ENCODE measurements around the gene AP3S1.
"Not testable (repeated sequence)": the region's sequence is repeated elsewhere in the genome, so short reads cannot be mapped to it uniquely, and the experiment has no call there.

The AP3S1 gene

DNA sequence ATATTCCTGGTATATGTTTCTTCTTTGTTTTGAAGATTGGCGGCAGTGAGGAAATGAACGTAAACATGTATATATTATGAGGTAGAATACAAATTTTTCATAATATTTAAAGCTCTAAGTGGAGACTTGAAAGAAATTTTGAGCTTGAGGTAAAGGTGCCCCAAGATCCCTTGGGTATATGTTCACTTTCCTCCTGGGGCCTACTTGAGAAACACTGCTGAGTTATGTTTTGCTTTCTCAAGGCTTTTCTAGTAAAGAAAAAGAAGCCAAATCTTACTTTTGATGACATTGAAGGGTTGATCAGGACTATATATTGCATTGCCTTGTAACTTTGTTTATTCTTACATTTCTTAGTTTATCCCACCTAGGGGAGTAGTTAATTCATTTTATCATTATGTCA lies 30.7 kb downstream of the AP3S1 start:
- no peak for DNase-seq (ENCODE audit: low read depth in 2 of 2)

- no peak for DNase-seq (ENCODE audit: low read depth in 2 of 2)
Observed at GRCh38 chr5:115873392-115873791, 31.7 kb downstream of the AP3S1 start.

- no peak for DNase-seq (ENCODE audit: low read depth in 2 of 2)
Observed at GRCh38 chr5:115875447-115875846, 33.7 kb downstream of the AP3S1 start.

GRCh38 chr5:115877342-115877741 lies 35.6 kb downstream of the AP3S1 start:
- DNase-seq (ENCODE audit: low read depth in 2 of 2), result not testable (repeated sequence)

GRCh38 chr5:115882434-115882833 lies 40.7 kb downstream of the AP3S1 start:
- DNase-seq (ENCODE audit: low read depth in 2 of 2), result not testable (repeated sequence)

GRCh38 chr5:115884704-115885103 lies 43.0 kb downstream of the AP3S1 start:
- no peak for DNase-seq (ENCODE audit: low read depth in 2 of 2)

DNA sequence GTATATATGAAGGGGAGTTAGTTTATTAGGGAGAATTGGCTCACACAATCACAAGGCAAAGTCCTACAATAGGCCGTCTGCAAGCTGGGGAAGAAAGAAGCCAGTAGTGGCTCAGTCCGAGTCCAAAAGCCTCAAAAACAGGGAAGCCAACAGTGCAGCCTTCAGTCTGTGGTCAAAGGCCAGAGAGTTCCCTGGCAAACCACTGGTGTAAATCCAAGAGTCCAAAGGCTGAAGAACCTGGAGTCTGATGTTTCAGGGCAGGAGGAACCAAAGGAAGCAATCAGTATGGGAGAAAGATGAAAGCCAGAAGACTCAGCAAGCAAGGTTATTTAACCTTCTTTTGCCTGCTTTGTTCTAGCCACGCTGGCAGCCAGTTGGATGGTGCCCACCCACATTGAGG lies 43.5 kb downstream of the AP3S1 start:
- not testable (repeated sequence) for DNase-seq (ENCODE audit: low read depth in 2 of 2)

DNA sequence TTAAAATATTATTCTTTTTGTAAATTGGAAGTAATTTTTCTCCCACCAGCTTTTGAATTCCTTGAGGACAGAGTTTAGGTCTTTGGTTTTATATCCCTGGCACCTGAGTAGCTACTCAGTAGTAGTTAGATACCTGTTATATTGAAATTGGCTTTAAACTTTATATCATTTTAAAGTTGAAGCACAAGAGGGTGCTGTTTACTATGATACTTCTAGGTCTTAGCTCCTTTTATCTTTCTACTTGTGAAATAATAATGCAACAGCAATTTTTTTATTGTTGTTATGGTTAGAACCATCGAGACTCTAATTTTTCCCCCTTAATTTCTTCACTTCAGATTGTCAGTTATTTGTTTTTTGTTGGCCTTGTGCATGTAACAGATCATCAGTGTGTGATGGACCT lies 46.3 kb downstream of the AP3S1 start:
- no peak for DNase-seq (ENCODE audit: low read depth in 2 of 2)

- no peak for DNase-seq (ENCODE audit: low read depth in 2 of 2)
Observed at GRCh38 chr5:115892021-115892420, 50.3 kb downstream of the AP3S1 start.

- no peak for DNase-seq (ENCODE audit: low read depth in 2 of 2)
Observed at GRCh38 chr5:115894342-115894741, 52.6 kb downstream of the AP3S1 start.

DNA sequence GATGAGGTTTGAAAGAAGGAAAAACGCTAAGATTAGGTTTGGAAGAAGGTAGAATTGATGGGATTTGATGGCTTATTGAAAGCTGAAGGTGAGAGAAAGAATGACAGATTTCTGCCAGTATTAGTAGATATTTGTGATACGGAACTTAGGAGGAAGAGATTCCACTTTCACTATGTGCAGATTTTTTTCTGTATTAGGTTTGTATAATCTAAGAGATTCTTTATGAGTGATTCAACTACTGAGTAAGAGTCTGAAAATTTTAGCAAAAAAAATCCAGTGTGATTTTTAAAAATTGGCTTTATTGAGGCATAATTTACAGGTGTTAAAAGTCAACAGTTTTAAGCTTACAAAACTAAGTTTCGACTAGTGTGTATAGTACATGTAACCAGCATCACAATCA lies 54.1 kb downstream of the AP3S1 start:
- DNase-seq (ENCODE audit: low read depth in 2 of 2), result no peak

DNA sequence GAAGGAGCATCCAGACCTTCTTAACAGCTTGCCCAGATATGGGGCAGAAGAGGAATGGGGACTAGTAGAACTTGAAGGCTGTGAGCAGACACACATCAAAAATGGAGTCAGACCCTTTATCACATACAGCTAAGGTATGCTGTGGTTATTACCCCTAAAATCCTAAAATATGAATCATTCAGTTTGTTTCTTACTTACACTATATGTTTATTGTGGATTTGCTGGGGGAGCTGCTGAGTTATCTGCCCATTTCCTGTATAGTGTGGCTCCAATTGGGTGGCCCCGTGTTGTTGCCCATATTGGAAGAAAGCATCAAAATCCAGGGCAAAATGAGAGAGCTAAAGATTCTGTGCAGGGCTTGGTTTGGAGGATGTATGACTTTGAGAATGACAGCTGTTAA lies 56.9 kb downstream of the AP3S1 start:
- DNase-seq (ENCODE audit: low read depth in 2 of 2), result no peak

GRCh38 chr5:115907177-115907576 lies 65.4 kb downstream of the AP3S1 start:
- no peak for DNase-seq (ENCODE audit: low read depth in 2 of 2)

DNA sequence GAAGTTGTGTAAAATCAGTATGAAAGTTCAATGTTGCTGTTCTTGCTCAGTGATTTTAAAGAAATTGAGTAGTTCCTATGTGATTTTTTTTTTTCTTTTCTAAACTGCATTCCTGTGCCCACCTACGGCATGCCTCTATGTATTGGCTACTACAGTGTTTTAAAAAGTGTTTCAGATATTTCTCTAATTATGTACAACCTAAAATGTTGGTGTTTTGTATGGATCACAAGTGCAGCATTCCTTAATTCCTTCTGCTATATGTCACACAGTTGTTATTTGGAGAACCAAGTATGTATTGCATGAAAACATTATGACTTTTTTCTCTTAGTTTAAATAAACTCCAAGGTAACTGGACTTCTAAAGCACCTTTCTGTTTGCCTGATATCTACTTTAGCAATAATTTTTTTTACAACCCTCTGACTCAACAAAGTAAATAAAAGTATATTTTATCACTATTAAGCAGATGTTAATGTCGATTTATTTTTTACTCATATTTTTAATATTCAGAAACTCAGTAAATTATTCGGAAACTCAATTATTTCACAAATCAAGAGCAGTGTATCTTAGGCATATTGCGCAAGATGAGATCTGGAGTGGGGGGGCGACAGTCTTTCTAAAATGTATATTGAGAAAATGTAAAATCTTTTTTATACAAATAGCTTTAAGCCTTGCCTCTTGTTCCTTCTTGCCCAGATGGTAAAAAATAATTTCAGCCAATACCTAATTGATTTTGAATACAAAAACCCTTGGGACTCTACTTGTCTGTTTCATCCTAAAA lies 72.1 kb downstream of the AP3S1 start:
- DNase-seq (ENCODE audit: low read depth in 2 of 2), result not testable (repeated sequence)

- no peak for DNase-seq (ENCODE audit: low read depth in 2 of 2)
Observed at GRCh38 chr5:115920171-115920725, 78.5 kb downstream of the AP3S1 start.

DNA sequence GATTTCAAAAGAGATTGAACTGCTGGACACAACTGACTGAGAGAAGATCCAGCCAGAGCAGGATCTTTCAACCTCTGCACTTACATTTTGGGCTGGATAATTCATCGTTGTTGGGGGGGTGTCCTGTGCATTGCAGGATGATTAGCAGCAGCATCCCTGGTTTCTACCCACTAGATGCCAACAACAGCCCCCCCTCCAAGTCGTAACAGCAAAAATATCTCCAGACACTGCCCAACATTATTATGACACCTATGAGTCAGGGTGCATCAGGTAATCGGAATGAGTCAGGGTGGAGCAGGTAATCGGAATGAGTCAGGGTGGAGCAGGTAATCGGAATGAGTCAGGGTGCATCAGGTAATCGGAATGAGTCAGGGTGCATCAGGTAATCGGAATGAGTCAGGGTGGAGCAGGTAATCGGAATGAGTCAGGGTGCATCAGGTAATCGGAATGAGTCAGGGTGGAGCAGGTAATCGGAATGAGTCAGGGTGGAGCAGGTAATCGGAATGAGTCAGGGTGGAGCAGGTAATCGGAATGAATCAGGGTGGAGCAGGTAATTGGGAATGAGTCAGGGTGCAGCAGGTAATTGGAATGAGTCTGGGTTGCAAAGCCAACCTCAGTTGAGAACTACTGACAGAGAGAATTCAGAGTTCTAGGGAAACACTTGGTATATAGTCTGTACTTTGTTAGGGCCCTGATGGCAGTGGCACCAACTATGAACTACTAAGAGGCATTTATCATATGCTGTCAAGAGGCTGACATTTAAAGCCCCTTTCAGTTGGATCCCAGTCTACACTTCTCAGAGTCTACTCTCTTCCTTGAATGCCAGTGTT lies 87.1 kb downstream of the AP3S1 start:
- not testable (repeated sequence) for DNase-seq (ENCODE audit: low read depth in 2 of 2)

GRCh38 chr5:115930171-115930570 lies 88.4 kb downstream of the AP3S1 start:
- DNase-seq (ENCODE audit: low read depth in 2 of 2), result not testable (repeated sequence)

GRCh38 chr5:115930630-115931337 lies 89.0 kb downstream of the AP3S1 start:
- DNase-seq (ENCODE audit: low read depth in 2 of 2), result no peak

DNA sequence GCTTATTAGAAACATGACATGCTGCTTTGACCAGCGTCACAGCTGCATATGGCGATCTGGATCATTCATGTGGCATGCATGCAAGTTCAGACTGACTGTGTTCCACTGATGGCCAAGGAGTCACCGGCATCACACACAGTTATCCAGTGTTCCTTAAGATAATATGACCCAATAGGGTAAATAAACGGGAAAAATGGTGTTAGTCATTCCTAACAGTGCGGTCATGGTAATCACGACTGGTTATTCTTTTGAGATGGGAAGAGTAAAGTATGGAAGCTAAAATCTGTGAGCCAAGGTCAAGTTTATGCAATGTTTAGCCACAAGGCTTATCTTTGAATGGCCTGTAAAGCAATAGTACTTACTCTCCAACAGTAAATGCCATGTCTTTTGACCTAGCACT lies 91.3 kb downstream of the AP3S1 start:
- DNase-seq (ENCODE audit: low read depth in 2 of 2), result no peak

DNA sequence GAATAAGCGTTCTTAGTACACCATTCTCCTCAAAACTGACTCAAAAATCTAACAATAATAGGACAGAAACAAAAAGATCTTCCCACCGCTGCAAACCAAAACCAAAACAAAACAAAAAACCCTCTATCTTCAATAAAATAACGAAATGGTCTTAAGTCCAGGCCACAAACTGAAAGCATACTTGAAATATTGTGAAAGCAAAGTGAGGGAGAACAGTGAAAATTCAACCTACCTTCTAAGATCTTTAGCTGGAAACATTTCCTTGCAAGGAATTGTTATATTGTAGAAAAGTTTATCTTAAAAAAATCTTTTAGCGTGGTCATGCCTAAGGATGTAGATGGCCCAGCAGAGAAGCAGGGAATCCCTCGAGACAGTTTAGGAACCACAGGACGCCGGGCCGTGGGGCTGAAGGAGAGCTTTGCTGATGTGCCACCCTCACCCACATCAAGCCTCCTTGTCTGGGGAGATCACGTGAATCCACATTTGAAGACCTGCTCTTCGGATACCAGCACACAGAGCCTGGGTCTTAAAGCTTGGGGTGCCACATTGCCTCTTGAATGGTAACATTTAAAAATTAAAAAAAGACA lies 92.7 kb downstream of the AP3S1 start:
- no peak for DNase-seq (ENCODE audit: low read depth in 2 of 2)

- DNase-seq (ENCODE audit: low read depth in 2 of 2), result no peak
Observed at GRCh38 chr5:115936031-115936430, 94.3 kb downstream of the AP3S1 start.

- DNase-seq (ENCODE audit: low read depth in 2 of 2), result no peak
Observed at GRCh38 chr5:115939059-115939458, 97.3 kb downstream of the AP3S1 start.
